Right lung (tissue), 10 donors: ENCODE results near the gene ZNF669. TPM values are rescaled to one million over a fixed set of nuclear protein-coding genes. Genes with fewer than 3 reads are reported as not detected.
"Not testable (repeated sequence)": the region's sequence is repeated elsewhere in the genome, so short reads cannot be mapped to it uniquely, and the experiment has no call there.

ENCODE experiments used
- DNase-seq, 2 donors: peaks; one replicate each; pipeline ENCODE4 v3.0.0-alpha.2; 2013
- long read RNA-seq, 8 donors: transcript quantifications; one replicate each; lab custom pipeline, GENCODE V29; 2026
- polyA plus RNA-seq, 5 donors: library from polyadenylated mRNA; unstranded; fragments of 120-200 nt; gene quantifications; one replicate each; pipeline versions ENCODE4 v1.2.1 to v1.2.3, GENCODE V29; 2013; ENCODE audit warnings: inconsistent platforms in 1 of 5, low replicate concordance in 1 of 5; ENCODE audit not compliant: insufficient read length in 5 of 5, insufficient read depth in 1 of 5

ZNF669 gene
- 10 to 100 TPM in 3 of 5 donors, 1 to 10 TPM in 2; 7.4 to 14.8 (median 10.7) TPM for polyA plus RNA-seq
- long read RNA-seq, donor 1, partial matches to known transcripts: 0 of 4 reads
- long read RNA-seq, donor 1, other reads (novel, unspliced or antisense): 0 of 4 reads
- long read RNA-seq, donor 2, partial matches to known transcripts: 0 of 5 reads
- long read RNA-seq, donor 2, other reads (novel, unspliced or antisense): 0 of 5 reads
- long read RNA-seq, donor 3, partial matches to known transcripts: 0 of 5 reads
- long read RNA-seq, donor 3, other reads (novel, unspliced or antisense): 0 of 5 reads
- long read RNA-seq, donor 4, transcript ZNF669-204 (4 exons, 1,718 nt): major isoform, 5 of 5 reads
- long read RNA-seq, donor 4, partial matches to known transcripts: 0 of 5 reads
- long read RNA-seq, donor 4, other reads (novel, unspliced or antisense): 0 of 5 reads
- long read RNA-seq, donor 5, transcript ZNF669-204 (4 exons, 1,718 nt): major isoform, 6 of 9 reads
- long read RNA-seq, donor 5, partial matches to known transcripts: 0 of 9 reads
- long read RNA-seq, donor 5, other reads (novel, unspliced or antisense): 0 of 9 reads
- long read RNA-seq, donor 6, transcript ZNF669-204 (4 exons, 1,718 nt): major isoform, 11 of 11 reads
- long read RNA-seq, donor 6, partial matches to known transcripts: 0 of 11 reads
- long read RNA-seq, donor 6, other reads (novel, unspliced or antisense): 0 of 11 reads
- long read RNA-seq, donor 7, partial matches to known transcripts: 0 of 3 reads
- long read RNA-seq, donor 7, other reads (novel, unspliced or antisense): 0 of 3 reads
- long read RNA-seq, donor 8, partial matches to known transcripts: 0 of 4 reads
- long read RNA-seq, donor 8, other reads (novel, unspliced or antisense): 0 of 4 reads

DNA sequence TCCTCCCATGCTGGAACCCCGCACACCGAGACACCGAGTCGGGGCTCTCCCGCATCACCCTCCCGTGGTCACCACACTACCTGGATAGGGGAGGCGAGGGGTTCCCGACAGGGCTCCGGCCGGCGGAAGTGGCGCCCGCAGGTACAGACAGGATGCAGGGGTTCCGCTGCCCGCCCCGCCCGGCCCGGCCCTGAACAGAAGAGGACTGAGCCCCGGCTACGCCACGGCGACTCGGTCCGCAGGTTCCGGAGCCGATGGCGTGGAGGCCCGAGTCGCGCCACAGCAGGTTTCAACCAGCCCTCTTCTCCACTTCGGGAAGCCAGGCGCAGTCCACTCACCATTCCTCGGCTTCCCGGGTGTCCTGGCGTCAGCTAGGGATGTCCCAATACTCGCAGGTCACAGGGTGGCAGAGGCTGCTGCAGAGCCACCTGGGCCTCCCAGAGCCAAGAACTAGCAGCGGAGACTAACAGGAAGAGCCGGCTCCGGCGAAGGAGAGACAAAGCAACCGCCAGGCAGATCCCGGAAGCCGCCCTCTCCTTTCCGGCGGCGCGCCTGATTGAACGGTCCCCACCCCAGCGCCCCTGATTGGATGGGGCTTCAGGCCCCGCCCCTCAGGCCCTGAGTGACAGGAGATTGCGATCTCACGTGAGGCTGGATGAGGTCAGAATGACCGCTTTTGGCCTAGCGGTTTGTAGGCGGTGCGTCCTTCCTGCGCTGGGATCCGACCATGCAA lies at the start of gene ZNF669:
Gene ZNF669, minus strand, starts transcription at position 498 of the 733 bp plus-strand sequence. Its CDS starts 157 bp downstream, at position 341.
- DNase-seq: peak; percentile 93

DNA sequence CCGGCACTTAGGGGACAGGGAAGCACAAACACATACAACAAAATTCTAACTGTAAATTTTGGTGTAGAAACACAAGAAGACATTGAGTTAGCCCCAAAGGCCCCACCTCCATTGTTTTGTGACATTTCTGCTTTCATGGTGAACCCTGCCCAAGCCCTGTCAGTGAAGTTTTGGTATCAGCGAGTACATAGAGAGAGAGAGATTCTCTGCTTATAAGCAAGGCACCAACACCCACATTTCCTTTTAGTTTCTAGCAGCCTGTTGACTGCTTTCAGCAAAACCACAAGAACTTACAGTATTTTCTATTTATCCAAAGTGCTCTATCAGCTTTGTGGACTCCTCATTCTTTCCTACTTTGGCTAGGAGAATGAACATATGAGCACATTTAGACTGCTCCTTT lies 43.6 kb upstream of the ZNF669 start:
- DNase-seq: no peak

DNA sequence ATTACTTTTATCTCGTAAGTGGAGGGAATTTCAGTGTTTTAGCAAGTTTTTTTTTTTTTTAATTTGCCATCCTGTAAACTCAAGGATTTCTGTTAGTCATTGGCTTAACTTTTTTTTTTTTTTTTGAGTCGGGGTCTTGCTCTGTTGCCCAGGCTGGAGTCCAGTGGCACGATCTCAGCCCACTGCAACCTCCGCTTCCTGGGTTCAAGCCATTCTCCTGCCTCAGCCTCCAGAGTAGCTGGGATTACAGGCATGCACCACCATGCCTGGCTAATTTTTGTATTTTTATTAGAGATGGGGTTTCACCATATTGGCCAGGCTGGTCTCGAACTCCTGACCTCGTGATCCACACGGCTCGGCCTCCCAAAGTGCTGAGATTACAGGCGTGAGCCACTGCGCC lies 43.0 kb upstream of the ZNF669 start:
- DNase-seq: not testable (repeated sequence)

DNA sequence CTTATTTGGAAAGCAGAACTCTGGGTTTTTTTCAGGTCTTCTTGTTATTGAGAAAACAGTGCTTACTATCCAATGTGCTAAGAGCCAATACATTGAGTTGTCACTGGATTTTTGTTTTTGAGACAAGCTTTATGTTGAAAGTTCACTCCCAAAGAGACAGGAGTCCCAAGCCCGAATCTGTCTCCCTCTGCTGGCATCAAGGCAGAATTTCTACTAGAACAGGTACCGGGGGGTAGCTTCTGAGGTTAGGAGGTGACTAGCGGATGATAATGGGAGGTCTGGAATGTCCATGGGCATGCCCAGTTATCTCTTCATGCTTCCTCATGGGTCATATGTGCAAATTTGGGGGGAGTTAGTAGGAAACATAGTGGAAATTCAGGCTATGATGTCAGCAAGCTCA lies 42.5 kb upstream of the ZNF669 start:
- DNase-seq: no peak

DNA sequence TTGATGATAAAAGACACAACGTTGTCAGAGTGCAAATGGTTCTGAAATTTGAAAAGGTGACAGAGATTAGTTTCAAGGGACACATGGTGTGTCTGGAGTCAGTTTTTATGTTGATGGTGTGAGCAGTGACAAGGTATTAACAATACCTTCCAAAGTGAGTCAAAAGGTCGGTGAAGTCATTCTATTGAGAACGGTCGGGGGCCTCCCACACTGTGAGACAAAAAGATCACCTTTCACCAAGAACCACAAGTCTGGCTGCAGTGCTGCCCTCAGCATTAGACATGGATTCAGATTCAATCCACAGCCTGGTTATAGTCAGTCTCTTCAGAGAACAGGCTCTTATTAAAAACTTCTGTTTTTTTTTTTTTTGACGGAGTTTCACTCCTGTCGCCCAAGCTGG lies 41.1 kb upstream of the ZNF669 start:
- no peak for DNase-seq

DNA sequence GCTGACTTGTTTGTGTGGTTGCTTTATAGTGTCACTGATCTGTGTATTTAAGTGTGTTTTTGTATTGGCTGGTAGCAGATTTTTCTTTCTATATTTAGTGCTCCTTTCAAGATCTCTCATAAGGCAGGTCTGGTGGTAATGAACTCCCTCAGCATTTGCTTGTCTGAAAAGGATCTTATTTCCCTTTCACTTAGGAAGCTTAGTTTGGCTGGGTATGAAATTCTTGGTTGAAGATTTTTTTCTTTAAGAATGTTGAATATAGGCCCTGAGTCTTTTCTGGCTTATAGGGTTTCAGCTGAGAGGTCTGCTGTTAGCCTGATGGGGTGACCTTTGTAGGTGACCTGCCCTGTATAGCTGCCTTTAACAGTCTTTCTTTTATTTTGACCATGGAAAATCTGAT lies 35.4 kb upstream of the ZNF669 start:
- not testable (repeated sequence) for DNase-seq

DNA sequence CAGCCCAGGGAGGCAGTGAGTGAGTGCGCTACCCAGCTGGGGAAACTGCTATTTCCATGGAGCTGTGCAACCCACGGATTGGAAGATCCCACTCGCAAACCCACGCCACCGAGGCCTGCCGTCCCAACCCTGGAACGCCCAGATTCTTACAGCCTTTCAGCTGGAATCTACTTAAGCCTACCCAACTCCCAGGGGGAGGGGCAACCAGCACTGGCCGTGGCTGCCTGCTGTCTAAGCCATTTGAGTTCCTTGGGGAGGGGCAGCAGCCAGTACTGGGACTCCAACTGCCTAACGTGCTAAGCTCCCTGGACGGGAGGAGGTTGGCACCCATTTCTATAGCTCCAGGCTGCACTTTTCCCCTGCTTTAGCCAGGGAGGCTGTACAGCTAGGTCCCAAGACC lies 27.1 kb upstream of the ZNF669 start:
- no peak for DNase-seq

DNA sequence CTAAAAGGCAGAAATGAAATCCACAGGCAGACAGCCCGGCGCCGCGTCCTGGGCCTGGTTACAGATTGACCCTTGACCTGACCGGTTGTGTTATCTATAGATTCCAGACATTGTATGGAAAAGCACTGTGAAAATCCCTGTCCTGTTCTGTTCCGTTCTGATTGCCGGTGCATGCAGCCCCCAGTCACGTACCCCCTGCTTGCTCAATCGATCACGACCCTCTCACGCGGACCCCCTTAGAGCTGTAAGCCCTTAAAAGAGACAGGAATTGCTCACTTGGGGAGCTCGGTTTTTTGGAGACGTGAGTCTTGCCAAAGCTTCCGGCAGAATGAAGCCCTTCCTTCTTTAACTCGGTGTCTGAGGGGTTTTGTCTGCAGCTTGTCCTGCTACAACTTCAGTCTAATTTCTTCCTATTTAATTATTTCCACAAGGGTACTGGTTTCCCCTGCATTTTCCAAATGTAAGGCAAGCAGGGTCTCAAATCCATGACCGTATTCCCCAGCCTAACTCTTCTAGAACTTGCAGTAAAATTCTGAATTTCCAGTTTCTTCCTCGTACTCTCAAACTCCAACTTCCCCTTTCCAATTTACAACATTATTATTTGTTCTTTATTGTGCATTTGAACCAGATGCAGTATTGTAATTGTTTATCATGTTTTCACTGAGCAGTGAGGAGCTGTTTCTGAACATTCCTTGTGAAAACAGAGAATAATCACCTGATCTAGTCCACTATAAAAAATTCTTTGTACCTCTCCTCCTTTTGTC lies 23.5 kb upstream of the ZNF669 start:
- not testable (repeated sequence) for DNase-seq

DNA sequence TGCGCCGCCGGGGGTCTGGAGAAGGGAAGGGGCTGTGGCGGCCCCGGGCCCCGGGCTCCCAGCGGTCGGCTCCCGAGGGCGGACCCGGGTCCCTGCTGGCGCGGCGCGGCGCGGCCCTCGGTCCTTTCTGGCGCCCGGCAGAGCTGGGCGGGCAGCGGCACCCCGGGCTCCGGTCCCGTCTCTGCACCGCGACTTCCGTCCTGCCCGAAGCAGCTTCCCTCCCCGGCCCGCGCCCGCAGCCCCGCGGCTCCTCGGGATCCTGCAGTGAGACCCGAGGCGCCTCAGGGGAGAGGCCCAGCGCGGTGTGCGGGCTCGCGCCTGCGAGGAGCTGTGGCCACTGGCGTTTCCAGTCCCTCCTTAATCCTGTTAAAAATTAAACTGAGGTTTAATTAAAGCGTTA lies 22.4 kb upstream of the ZNF669 start:
- DNase-seq: not testable (repeated sequence)

DNA sequence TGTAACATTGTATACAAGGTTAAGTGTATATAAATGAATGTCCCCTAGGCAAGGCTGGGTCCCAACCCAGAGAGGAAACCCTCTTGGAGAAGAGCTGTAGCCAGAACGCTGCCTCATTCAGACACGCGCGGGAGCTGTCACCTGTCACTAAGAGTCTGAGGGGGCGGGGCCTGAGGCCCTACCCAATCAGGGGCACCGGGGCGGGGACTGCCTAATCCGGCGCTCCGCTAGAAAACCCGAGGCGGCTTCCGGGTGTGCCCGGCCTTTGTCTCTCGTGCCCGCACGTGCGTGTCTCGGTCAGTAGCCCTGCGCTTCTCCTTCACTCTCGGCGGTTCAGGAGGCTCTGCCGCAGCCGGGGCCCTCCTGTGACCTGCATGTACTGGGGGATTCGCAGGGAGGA lies 22.0 kb upstream of the ZNF669 start:
- DNase-seq: not testable (repeated sequence)

DNA sequence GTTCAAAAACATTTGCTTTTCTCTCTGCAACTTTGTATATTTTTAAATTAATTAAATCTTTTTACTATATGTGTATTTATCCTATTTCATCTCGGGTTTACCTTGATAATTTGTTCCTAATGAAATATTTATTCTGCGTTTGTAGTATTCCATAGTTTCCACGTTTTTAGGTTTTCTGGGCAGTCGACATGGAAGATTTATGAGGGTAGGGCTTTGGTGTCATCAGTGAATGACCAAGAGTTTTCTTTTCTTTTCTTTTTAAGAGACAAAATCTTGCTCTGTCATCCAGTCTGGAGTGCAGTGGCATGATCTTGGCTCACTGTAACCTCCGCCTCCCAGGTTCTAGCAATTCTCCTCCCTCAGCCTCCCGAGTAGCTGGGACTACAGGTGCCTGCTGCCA lies 17.2 kb upstream of the ZNF669 start:
- DNase-seq: no peak

DNA sequence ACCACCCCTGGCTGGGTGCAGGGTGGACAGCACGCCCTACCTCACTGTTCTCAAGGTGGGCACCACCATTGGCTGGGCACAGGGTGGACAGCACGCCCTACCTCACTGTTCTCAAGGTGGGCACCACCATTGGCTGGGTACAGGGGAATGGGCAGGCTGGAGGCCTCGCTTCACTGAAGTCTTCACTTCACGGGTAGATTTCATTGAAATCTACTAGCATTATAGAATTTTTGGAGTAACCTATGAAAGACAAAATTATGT lies 16.2 kb upstream of the ZNF669 start:
- DNase-seq: not testable (repeated sequence)

DNA sequence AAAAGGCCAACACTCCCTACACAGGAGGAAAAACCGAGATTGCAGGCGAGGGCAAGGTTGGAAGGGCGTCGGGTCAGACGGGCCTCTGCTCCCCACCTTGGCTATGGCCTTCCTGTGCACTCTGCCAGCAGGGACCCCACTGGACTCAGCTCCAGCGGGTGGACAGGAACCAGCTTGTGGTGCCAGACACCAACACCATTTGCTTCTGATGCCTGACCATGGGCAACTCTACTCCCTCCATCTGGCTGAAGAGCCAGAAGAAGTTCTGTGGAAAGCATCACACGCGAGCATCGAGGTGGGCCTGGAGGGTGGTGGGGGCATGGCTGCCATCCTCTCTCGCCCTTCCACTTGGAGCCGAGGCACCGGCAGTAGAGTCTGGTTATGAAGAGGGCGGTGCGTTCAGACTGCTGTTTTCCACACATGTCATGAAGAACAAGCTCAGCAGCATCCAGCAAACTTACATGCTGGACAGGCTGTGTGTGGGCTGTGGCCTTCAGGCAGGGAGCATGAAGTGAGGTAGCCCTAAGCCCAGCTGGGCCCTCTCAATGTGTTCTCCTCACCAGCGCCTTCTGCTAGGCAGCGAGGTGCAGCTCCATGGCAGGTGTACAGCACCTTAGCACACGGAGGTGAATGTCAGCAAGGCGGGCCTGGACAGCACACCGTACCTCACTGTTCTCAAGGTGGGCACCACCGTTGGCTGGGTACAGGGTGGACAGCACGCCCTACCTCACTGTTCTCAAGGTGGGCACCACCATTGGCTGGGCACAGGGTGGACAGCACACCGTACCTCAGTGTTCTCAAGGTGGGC lies 15.6 kb upstream of the ZNF669 start:
- no peak for DNase-seq

DNA sequence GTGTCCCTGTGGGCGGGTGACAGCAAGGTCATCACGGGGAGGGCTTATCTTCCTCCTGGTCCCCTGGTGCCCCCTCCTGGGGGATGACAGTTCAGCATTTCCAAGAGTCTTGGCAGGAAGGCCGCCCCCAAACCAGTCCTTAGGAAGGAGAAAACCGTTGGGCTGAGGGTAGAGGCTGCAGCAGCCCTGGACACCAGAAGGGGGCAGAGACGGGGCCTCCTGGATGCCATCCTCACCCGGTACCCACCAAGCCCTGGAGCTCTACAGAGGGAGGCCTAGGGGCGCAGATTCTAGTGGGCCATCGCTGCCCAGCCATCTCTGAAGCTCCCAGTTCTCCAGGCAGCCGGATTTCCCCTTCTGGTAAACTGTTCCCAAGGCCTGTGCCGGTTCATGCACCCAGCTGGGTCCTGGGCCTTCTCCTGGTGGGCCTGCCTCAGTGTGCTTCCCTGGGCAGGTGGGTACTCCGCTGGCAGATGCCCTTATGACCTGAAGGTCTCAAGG lies 14.8 kb upstream of the ZNF669 start:
- no peak for DNase-seq

DNA sequence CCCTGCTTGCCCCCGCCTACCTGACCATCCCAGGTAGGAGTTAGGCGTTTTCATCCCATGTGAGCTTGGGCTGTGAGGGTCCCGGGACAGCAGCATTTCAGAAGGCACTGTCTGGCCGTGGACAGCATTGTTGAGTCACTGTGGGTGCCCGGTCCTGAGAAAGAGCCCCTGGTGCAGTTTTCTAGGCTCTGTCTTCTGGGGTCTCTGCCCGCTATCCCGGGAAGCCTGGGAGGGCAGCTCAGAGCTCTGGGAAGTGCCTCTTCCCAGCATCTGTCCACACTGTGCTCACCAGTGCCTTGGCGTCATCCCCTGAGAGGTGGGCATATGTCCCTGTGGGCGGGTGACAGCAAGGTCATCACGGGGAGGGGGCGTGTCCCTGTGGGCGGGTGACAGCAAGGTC lies 11.4 kb upstream of the ZNF669 start:
- no peak for DNase-seq

DNA sequence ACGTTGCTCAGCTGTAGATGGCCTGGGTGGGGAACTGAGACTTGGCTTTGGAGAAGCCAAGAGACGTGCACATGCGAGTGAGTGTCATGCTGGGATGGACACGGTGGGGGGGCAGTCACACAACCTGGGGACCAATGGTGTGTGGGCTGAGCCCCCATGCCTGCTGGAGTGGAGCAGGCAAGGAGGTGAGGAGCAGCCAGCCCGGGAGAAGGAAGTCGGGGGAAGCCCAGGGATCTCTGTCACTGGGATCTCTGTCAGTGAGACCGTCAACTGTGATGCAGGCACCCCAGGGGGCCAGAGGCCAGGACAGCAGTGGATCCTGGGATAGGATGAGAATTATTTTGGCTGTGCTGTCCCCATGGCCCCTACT lies 11.0 kb upstream of the ZNF669 start:
- DNase-seq: no peak

DNA sequence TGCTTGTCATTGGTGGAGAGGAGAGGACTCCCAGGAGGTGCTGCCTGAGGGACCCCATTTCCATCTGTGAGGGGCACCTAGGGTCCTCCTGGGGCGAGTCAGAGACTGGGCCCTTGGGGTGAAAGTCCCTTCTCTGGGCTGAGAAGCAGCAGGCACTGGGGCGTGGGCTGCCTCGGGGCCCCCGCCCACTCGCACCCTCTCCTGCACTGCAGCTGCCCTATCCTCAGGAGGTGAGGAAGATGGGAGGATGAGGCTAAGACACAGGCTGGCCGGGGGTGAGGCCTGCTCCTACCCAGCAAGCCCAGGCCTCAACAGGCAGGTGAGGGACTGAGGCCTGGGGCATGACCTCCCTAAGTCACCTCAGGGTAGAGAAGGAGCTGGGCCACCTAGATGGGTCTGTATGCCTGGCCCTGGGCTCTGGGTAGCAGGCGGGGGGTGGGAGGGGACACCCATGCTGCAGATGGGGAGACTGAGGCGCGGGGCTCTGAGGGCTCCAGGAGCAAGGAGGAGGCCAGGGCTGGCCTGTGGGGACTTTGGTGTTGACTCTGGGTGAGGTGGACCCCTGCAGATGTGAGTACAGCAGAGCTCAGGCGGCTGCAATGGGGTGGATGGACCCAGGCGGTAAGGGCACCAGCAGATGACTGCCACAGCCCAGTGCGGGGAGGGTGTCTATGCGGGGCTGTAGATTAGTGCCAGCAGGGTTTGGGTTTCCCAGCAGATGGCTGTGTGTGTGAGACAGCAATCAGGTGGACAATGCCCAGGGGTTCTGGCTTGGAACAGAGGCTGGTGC lies 10.4 kb upstream of the ZNF669 start:
- no peak for DNase-seq

DNA sequence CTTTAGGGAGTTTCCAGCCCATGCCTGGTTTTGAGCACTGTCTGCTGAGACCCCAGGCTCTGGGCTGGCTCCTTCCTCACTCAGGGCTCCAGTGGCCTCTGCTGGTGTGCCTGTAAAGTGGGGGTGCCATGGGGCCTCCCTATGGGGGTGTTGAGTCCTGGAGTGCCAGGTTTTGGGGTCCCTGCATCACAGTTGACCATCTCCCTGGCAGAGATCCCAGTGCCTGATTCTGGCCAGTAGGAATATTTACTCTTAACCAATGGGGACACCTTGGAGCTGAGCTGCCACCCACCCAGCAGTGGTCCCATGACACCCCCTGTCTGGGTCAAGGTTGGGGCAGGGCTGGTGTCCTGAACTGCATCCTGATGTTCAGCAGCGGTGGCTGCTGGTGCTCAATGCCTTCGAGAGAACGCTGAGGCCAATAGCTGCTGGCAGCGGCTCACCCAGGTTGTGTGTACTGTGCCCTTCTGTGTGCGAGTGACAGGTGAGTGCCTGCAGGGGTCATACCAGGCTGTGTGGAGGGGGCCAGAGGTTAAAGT lies 9.6 kb upstream of the ZNF669 start:
- no peak for DNase-seq

DNA sequence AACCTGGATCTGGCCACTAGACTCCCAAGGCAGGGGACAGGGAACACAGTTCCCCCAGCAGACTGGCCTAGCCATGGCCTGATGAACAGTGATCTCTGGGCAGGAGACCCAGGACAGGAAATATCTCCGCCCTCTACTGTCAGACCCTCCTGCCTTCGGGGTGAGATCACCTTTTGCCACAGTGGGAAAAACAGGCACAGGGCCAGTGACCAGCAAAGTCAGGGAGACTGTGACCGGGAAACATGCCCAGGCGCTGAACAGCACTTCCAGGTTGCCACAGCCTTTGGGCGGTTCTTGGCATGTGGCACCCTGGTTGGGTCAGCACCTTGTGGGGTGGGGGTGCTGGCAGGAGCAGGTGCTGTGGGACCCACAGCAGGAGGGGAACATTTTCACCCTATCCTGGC lies 8.9 kb upstream of the ZNF669 start:
- no peak for DNase-seq

DNA sequence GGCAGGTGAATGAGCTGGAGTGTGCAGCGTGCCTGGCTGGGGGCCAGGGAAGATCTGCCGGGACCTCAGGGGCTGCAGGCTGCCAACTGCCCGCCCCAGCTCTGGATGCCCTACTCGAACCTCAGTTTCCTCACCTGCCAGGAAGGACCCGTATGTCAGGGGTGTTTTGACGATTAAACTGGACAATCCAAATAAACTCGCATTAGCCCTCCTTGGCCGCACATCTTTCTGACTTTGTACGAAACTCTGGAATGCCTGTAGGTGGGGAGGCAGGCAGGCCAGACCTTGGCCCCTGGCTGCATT lies 8.3 kb upstream of the ZNF669 start:
- DNase-seq: peak in 1 of 2 donors; percentile 3
